ENCODE results near the gene COBLL1.

COBLL1 gene

DNA sequence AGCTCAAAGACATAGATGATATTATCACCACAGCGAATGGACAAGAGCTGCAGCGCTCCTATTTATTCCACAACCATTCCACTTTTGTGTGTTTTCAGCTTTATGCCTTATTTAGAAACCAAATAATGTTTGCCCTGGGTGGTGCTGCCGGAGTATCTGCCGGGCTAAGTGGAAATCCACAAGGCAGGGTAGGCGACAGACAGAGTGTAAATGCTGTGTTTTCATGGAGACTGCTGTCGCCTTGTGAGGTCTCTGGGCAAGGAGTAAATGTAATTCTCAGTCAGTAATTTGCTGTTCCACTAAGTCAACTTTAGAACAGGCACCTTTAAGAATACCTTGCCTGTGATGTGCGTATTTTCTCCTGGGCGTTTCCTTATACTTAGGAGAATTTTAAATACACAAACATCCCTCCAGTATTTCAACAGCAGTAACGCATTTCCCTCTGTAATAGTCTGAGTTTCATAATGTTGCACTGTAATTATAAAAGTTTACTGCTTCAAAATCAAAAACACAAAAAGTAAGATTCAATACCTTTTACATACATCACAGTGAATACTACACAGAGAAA lies 60.9 kb downstream of the COBLL1 start:
- H3K36me3 ChIP-seq (ENCODE audit: insufficient read depth), result no peaks in the 10 kb centered on the region
- no peaks in the 10 kb centered on the region for H3K4me1 ChIP-seq (ENCODE audit: low read depth, poor library complexity, severe bottlenecking)
- H3K79me2 ChIP-seq (ENCODE audit: insufficient read depth, low read depth), result no peaks in the 10 kb centered on the region
- no peak overlapping the region for H2AFZ ChIP-seq (ENCODE audit: low read depth)
- no peak overlapping the region for H3K27ac ChIP-seq
- TF ChIP-seq, protein P1, sequence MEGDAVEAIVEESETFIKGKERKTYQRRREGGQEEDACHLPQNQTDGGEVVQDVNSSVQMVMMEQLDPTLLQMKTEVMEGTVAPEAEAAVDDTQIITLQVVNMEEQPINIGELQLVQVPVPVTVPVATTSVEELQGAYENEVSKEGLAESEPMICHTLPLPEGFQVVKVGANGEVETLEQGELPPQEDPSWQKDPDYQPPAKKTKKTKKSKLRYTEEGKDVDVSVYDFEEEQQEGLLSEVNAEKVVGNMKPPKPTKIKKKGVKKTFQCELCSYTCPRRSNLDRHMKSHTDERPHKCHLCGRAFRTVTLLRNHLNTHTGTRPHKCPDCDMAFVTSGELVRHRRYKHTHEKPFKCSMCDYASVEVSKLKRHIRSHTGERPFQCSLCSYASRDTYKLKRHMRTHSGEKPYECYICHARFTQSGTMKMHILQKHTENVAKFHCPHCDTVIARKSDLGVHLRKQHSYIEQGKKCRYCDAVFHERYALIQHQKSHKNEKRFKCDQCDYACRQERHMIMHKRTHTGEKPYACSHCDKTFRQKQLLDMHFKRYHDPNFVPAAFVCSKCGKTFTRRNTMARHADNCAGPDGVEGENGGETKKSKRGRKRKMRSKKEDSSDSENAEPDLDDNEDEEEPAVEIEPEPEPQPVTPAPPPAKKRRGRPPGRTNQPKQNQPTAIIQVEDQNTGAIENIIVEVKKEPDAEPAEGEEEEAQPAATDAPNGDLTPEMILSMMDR (conservative IDR thresholded peaks at IDR 0.05; ENCODE audit: low read depth, low read length), result no peak
- H3K9ac ChIP-seq, result no peak overlapping the region
- H3K4me3 ChIP-seq (IDR thresholded peaks at IDR 0.05; ENCODE audit: insufficient read depth, low read depth, low read length), result no peak overlapping the region
- H4K20me1 ChIP-seq (ENCODE audit: insufficient read depth), result no peaks in the 10 kb centered on the region
- H3K4me2 ChIP-seq, result no peak overlapping the region
- H3K27me3 ChIP-seq (ENCODE audit: insufficient read depth, low read depth), result no peaks in the 10 kb centered on the region

DNA sequence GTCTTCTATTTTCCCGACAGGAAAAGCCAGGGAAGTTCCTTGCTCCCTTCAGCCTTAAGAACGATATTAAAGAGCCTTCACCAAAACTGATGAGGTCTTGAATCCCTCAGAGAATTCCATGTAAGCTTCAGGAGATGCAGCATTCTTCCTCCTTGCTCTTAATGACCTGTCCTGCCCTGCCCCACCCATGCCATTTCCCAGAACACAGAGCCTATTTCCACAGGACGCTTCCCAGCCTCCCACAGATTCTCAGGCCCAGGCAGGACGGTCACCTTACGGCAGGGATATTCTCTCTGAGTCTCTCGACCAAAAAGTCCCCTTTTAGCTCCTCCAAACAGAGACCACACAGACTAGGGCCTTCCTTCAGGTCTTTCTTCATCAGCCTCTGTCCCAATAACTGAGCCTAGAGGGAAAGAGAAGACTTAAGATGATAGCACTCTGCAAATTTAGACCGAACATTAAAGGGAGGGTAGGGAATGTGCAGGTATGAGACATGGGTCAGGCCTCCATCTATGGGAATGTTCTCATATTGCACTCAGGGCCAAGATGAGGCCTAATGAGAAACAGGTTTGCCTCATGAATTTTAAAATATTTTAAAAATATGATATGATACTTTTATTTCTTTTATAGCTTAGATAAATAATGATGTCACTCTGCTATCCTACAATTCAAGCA lies 62.1 kb downstream of the COBLL1 start:
- Histone ChIP-seq H3K9ac (no peak overlapping the region), H3K27me3 (ENCODE audit: insufficient read depth, low read depth) (no peaks in the 10 kb centered on the region), H3K36me3 (ENCODE audit: insufficient read depth) (no peaks in the 10 kb centered on the region), H3K4me2 (no peak overlapping the region), H3K4me3 (IDR thresholded peaks at IDR 0.05; ENCODE audit: insufficient read depth, low read depth, low read length) (no peak overlapping the region), H3K4me1 (ENCODE audit: low read depth, poor library complexity, severe bottlenecking) (no peaks in the 10 kb centered on the region), H3K27ac (no peak overlapping the region), H2AFZ (ENCODE audit: low read depth) (no peak overlapping the region), H3K79me2 (ENCODE audit: insufficient read depth, low read depth) (no peaks in the 10 kb centered on the region), H4K20me1 (ENCODE audit: insufficient read depth) (no peaks in the 10 kb centered on the region)
- TF ChIP-seq, protein P1 (conservative IDR thresholded peaks at IDR 0.05; ENCODE audit: low read depth, low read length), result no peak

DNA sequence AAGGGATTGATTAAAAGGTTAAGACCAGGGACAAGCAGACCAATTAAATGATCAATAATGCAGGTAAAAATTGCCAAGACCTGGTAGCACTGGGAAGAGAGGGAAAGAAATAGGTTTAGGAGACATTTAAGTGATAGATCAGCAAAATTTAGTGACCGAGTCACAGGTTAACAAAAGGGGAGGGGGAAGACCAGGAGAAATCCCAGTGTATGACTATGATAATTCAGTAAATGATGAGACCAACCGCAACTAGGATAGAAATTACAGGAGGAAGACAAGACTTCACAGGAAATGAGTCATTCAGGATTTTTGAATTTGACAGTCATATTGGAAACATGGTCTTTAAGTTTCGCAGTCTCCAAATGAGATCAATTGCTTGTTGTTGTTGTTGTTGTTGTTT lies 62.9 kb downstream of the COBLL1 start:
- H3K4me2 ChIP-seq, result no peak overlapping the region
- no peaks in the 10 kb centered on the region for H3K79me2 ChIP-seq (ENCODE audit: insufficient read depth, low read depth)
- no peak overlapping the region for H2AFZ ChIP-seq (ENCODE audit: low read depth)
- no peaks in the 10 kb centered on the region for H3K4me1 ChIP-seq (ENCODE audit: low read depth, poor library complexity, severe bottlenecking)
- no peak overlapping the region for H3K9ac ChIP-seq
- TF ChIP-seq, protein P1 (conservative IDR thresholded peaks at IDR 0.05; ENCODE audit: low read depth, low read length), result no peak
- H3K36me3 ChIP-seq (ENCODE audit: insufficient read depth), result no peaks in the 10 kb centered on the region
- H3K4me3 ChIP-seq (IDR thresholded peaks at IDR 0.05; ENCODE audit: insufficient read depth, low read depth, low read length), result no peak overlapping the region
- no peaks in the 10 kb centered on the region for H3K27me3 ChIP-seq (ENCODE audit: insufficient read depth, low read depth)
- no peaks in the 10 kb centered on the region for H4K20me1 ChIP-seq (ENCODE audit: insufficient read depth)
- no peak overlapping the region for H3K27ac ChIP-seq

DNA sequence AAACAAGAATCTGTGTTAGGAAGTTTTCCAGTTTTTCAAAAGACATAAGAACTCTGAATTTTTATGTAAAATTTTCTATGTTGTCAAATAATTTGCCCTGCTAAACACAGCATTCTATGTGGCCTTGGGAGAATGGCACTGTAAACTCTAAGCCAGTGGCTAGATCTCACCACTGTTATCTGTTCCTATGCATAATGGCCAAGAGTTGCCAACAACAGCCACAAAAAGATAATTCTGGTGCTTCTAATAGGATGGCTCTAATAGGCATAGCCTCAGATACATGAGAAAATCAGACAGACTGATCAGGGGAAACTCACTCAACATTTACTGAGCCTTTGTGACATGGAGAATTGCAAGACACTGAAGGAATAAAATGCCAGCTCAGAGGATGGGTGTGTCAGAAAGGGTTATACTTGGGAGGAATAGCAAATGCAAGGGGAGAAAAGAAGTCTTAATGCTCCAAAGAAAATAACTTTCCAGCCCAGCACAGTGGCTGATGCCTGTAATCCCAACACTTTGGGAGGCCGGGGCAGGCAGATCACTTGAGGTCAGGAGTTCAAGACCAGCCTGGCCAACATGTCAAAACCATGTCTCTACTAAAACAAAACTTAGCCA lies 63.7 kb downstream of the COBLL1 start:
- Histone ChIP-seq H3K4me2 (no peak overlapping the region), H3K9ac (no peak overlapping the region), H3K27me3 (ENCODE audit: insufficient read depth, low read depth) (no peaks in the 10 kb centered on the region), H3K4me3 (IDR thresholded peaks at IDR 0.05; ENCODE audit: insufficient read depth, low read depth, low read length) (no peak overlapping the region), H3K27ac (no peak overlapping the region), H2AFZ (ENCODE audit: low read depth) (no peak overlapping the region), H3K79me2 (ENCODE audit: insufficient read depth, low read depth) (no peaks in the 10 kb centered on the region), H3K4me1 (ENCODE audit: low read depth, poor library complexity, severe bottlenecking) (no peaks in the 10 kb centered on the region), H4K20me1 (ENCODE audit: insufficient read depth) (no peaks in the 10 kb centered on the region), H3K36me3 (ENCODE audit: insufficient read depth) (no peaks in the 10 kb centered on the region)
- TF ChIP-seq, protein P1 (conservative IDR thresholded peaks at IDR 0.05; ENCODE audit: low read depth, low read length), result no peak

Data from KMS-11 (cell line).